ENCODE data around the gene ITGAV.

Gene ITGAV

GRCh38 chr2:186636800-186637496, 47.1 kb downstream of the ITGAV start:
- DNase-seq (ENCODE audit: low spot score): no peak
- Histone ChIP-seq H3K18ac (ENCODE audit: low read length) (no peak overlapping the region), H3K4me3 (ENCODE audit: low read length in 2 of 2) (no peak overlapping the region), H2BK5ac (ENCODE audit: low read length) (no peak overlapping the region), H3K9ac (ENCODE audit: low read depth, low read length, poor library complexity) (no peak overlapping the region), H3K23ac (ENCODE audit: low read depth, low read length, poor library complexity) (no peak overlapping the region), H3K27me3 (ENCODE audit: control insufficient read depth in 3 of 3, insufficient read depth in 3 of 3, low read depth in 1 of 3, low read length in 3 of 3) (no peaks in the 10 kb centered on the region), H2BK120ac (ENCODE audit: low read depth, low read length) (no peak overlapping the region), H3K4ac (ENCODE audit: low read length) (no peak overlapping the region), H4K8ac (ENCODE audit: low read depth, low read length) (no peak overlapping the region), H2AK5ac (ENCODE audit: low read depth, low read length) (no peak overlapping the region), H3K27ac (replicated peaks; ENCODE audit: low read length) (no peak overlapping the region), H3K14ac (ENCODE audit: low read length) (no peak overlapping the region), H3K36me3 (replicated peaks in 1 of 2; ENCODE audit: control insufficient read depth in 2 of 2, insufficient read depth in 2 of 2, low read length in 2 of 2) (peaks cover 2 to 61% of the 10 kb centered on the region in 2 donors), H3K4me1 (ENCODE audit: control insufficient read depth in 2 of 2, insufficient read depth in 1 of 2, low read depth in 1 of 2, low read length in 2 of 2) (no peaks in the 10 kb centered on the region), H4K91ac (ENCODE audit: low read depth, low read length, poor library complexity) (no peak overlapping the region), H3K79me1 (ENCODE audit: low read depth, low read length) (no peaks in the 10 kb centered on the region), H2BK12ac (ENCODE audit: low read length) (no peak overlapping the region), H3K4me2 (ENCODE audit: insufficient read depth, low read length, poor library complexity, severe bottlenecking) (no peak overlapping the region), H3K9me3 (replicated peaks in 1 of 2; ENCODE audit: control insufficient read depth in 2 of 2, insufficient read depth in 1 of 2, low read depth in 1 of 2, low read length in 2 of 2) (no peaks in the 10 kb centered on the region), H2AFZ (ENCODE audit: low read length) (no peak overlapping the region), H2BK15ac (ENCODE audit: low read length) (no peak overlapping the region)
- WGBS, 2 donors (ENCODE audit: extremely low coverage in 2 of 2, insufficient read length in 2 of 2, insufficient replicate concordance in 1 of 2): no CpG with 5 or more reads among the region's 11 CpGs

- Histone ChIP-seq H3K36me3 (replicated peaks in 1 of 2; ENCODE audit: control insufficient read depth in 2 of 2, insufficient read depth in 2 of 2, low read length in 2 of 2) (peaks cover 2 to 66% of the 10 kb centered on the region in 2 donors), H3K27me3 (ENCODE audit: control insufficient read depth in 3 of 3, insufficient read depth in 3 of 3, low read depth in 1 of 3, low read length in 3 of 3) (no peaks in the 10 kb centered on the region), H2BK15ac (ENCODE audit: low read length) (no peak overlapping the region), H3K9ac (ENCODE audit: low read depth, low read length, poor library complexity) (no peak overlapping the region), H3K4me2 (ENCODE audit: insufficient read depth, low read length, poor library complexity, severe bottlenecking) (no peak overlapping the region), H2BK5ac (ENCODE audit: low read length) (no peak overlapping the region), H4K91ac (ENCODE audit: low read depth, low read length, poor library complexity) (no peak overlapping the region), H3K14ac (ENCODE audit: low read length) (no peak overlapping the region), H2AFZ (ENCODE audit: low read length) (no peak overlapping the region), H3K79me1 (ENCODE audit: low read depth, low read length) (no peaks in the 10 kb centered on the region), H3K9me3 (replicated peaks in 1 of 2; ENCODE audit: control insufficient read depth in 2 of 2, insufficient read depth in 1 of 2, low read depth in 1 of 2, low read length in 2 of 2) (no peaks in the 10 kb centered on the region), H3K18ac (ENCODE audit: low read length) (no peak overlapping the region), H3K4ac (ENCODE audit: low read length) (no peak overlapping the region), H2BK120ac (ENCODE audit: low read depth, low read length) (no peak overlapping the region), H3K23ac (ENCODE audit: low read depth, low read length, poor library complexity) (no peak overlapping the region), H3K4me1 (ENCODE audit: control insufficient read depth in 2 of 2, insufficient read depth in 1 of 2, low read depth in 1 of 2, low read length in 2 of 2) (no peaks in the 10 kb centered on the region), H2BK12ac (ENCODE audit: low read length) (no peak overlapping the region), H4K8ac (ENCODE audit: low read depth, low read length) (no peak overlapping the region), H3K4me3 (ENCODE audit: low read length in 2 of 2) (no peak overlapping the region), H2AK5ac (ENCODE audit: low read depth, low read length) (no peak overlapping the region), H3K27ac (replicated peaks; ENCODE audit: low read length) (no peak overlapping the region)
- DNase-seq (ENCODE audit: low spot score): no peak
Observed at GRCh38 chr2:186637497-186637800, 47.6 kb downstream of the ITGAV start.

- H2BK15ac ChIP-seq (ENCODE audit: low read length): no peak overlapping the region
- H3K4me2 ChIP-seq (ENCODE audit: insufficient read depth, low read length, poor library complexity, severe bottlenecking): no peak overlapping the region
- H3K9ac ChIP-seq (ENCODE audit: low read depth, low read length, poor library complexity): no peak overlapping the region
- H2BK5ac ChIP-seq (ENCODE audit: low read length): no peak overlapping the region
- H3K4me3 ChIP-seq (ENCODE audit: low read length in 2 of 2): no peak overlapping the region
- H3K23ac ChIP-seq (ENCODE audit: low read depth, low read length, poor library complexity): no peak overlapping the region
- H3K14ac ChIP-seq (ENCODE audit: low read length): no peak overlapping the region
- H2BK120ac ChIP-seq (ENCODE audit: low read depth, low read length): no peak overlapping the region
- no peak overlapping the region for H2BK12ac ChIP-seq (ENCODE audit: low read length)
- H2AK5ac ChIP-seq (ENCODE audit: low read depth, low read length): no peak overlapping the region
- no peak overlapping the region for H4K91ac ChIP-seq (ENCODE audit: low read depth, low read length, poor library complexity)
- H3K9me3 ChIP-seq (replicated peaks in 1 of 2; ENCODE audit: control insufficient read depth in 2 of 2, insufficient read depth in 1 of 2, low read depth in 1 of 2, low read length in 2 of 2): no peaks in the 10 kb centered on the region
- no peaks in the 10 kb centered on the region for H3K27me3 ChIP-seq (ENCODE audit: control insufficient read depth in 3 of 3, insufficient read depth in 3 of 3, low read depth in 1 of 3, low read length in 3 of 3)
- no peak overlapping the region for H3K4ac ChIP-seq (ENCODE audit: low read length)
- H3K18ac ChIP-seq (ENCODE audit: low read length): no peak overlapping the region
- no peaks in the 10 kb centered on the region for H3K79me1 ChIP-seq (ENCODE audit: low read depth, low read length)
- DNase-seq (ENCODE audit: low spot score): no peak
- no peak overlapping the region for H4K8ac ChIP-seq (ENCODE audit: low read depth, low read length)
- no peaks in the 10 kb centered on the region for H3K4me1 ChIP-seq (ENCODE audit: control insufficient read depth in 2 of 2, insufficient read depth in 1 of 2, low read depth in 1 of 2, low read length in 2 of 2)
- no peak overlapping the region for H2AFZ ChIP-seq (ENCODE audit: low read length)
- H3K27ac ChIP-seq (replicated peaks; ENCODE audit: low read length): no peak overlapping the region
- peaks cover 4 to 89% of the 10 kb centered on the region in 2 donors for H3K36me3 ChIP-seq (replicated peaks in 1 of 2; ENCODE audit: control insufficient read depth in 2 of 2, insufficient read depth in 2 of 2, low read length in 2 of 2)
Observed at GRCh38 chr2:186639939-186640338, 50.1 kb downstream of the ITGAV start.

GRCh38 chr2:186641132-186641806, 51.4 kb downstream of the ITGAV start:
- Histone ChIP-seq H3K4me2 (ENCODE audit: insufficient read depth, low read length, poor library complexity, severe bottlenecking) (no peak overlapping the region), H2BK120ac (ENCODE audit: low read depth, low read length) (no peak overlapping the region), H3K36me3 (replicated peaks in 1 of 2; ENCODE audit: control insufficient read depth in 2 of 2, insufficient read depth in 2 of 2, low read length in 2 of 2) (peaks cover 4 to 85% of the 10 kb centered on the region in 2 donors)

More at GRCh38 chr2:186641132-186641806, 51.4 kb downstream of the ITGAV start:
- H3K14ac ChIP-seq (ENCODE audit: low read length): no peak overlapping the region
- no peak overlapping the region for H4K91ac ChIP-seq (ENCODE audit: low read depth, low read length, poor library complexity)
- H3K4me3 ChIP-seq (ENCODE audit: low read length in 2 of 2): no peak overlapping the region
- no peak overlapping the region for H3K9ac ChIP-seq (ENCODE audit: low read depth, low read length, poor library complexity)
- H2BK12ac ChIP-seq (ENCODE audit: low read length): no peak overlapping the region
- H2BK5ac ChIP-seq (ENCODE audit: low read length): no peak overlapping the region
- H3K27me3 ChIP-seq (ENCODE audit: control insufficient read depth in 3 of 3, insufficient read depth in 3 of 3, low read depth in 1 of 3, low read length in 3 of 3): no peaks in the 10 kb centered on the region
- H2AFZ ChIP-seq (ENCODE audit: low read length): no peak overlapping the region
- no peak overlapping the region for H4K8ac ChIP-seq (ENCODE audit: low read depth, low read length)
- H3K4me1 ChIP-seq (ENCODE audit: control insufficient read depth in 2 of 2, insufficient read depth in 1 of 2, low read depth in 1 of 2, low read length in 2 of 2): no peaks in the 10 kb centered on the region
- no peak overlapping the region for H3K23ac ChIP-seq (ENCODE audit: low read depth, low read length, poor library complexity)
- no peak overlapping the region for H3K18ac ChIP-seq (ENCODE audit: low read length)
- WGBS, 2 donors (ENCODE audit: extremely low coverage in 2 of 2, insufficient read length in 2 of 2, insufficient replicate concordance in 1 of 2): no CpG with 5 or more reads among the region's 4 CpGs
- H3K4ac ChIP-seq (ENCODE audit: low read length): no peak overlapping the region
- no peaks in the 10 kb centered on the region for H3K9me3 ChIP-seq (replicated peaks in 1 of 2; ENCODE audit: control insufficient read depth in 2 of 2, insufficient read depth in 1 of 2, low read depth in 1 of 2, low read length in 2 of 2)
- DNase-seq (ENCODE audit: low spot score): no peak
- no peak overlapping the region for H3K27ac ChIP-seq (replicated peaks; ENCODE audit: low read length)
- no peak overlapping the region for H2BK15ac ChIP-seq (ENCODE audit: low read length)
- H3K79me1 ChIP-seq (ENCODE audit: low read depth, low read length): no peaks in the 10 kb centered on the region
- no peak overlapping the region for H2AK5ac ChIP-seq (ENCODE audit: low read depth, low read length)
